ENCODE measurements around the gene COL21A1.

DNA sequence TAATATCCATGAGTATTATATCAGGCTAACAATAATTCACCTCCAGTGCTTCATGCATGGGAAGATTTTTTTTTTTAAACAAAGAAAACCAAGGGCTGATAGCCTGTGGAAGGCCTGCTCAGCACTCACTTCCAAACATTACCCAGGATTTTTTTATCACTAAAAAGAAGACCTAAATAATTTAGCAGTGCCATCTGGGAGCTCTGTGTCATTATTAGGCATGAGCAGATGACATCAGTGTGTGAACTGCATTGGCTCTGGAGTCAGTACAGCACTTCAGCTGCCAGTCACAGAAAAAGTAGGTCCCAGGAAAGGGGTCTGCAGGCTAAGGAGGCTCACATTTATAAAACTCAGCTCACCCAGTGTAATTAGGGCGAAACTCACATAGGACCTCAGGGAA, 94.8 kb downstream of the COL21A1 start:
- TF ChIP-seq POLR2AphosphoS5 (IDR thresholded peaks at IDR 0.05) (no peak), POLR2A (IDR thresholded peaks at IDR 0.05) (no peak)
- TF ChIP-seq, protein P1, sequence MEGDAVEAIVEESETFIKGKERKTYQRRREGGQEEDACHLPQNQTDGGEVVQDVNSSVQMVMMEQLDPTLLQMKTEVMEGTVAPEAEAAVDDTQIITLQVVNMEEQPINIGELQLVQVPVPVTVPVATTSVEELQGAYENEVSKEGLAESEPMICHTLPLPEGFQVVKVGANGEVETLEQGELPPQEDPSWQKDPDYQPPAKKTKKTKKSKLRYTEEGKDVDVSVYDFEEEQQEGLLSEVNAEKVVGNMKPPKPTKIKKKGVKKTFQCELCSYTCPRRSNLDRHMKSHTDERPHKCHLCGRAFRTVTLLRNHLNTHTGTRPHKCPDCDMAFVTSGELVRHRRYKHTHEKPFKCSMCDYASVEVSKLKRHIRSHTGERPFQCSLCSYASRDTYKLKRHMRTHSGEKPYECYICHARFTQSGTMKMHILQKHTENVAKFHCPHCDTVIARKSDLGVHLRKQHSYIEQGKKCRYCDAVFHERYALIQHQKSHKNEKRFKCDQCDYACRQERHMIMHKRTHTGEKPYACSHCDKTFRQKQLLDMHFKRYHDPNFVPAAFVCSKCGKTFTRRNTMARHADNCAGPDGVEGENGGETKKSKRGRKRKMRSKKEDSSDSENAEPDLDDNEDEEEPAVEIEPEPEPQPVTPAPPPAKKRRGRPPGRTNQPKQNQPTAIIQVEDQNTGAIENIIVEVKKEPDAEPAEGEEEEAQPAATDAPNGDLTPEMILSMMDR (IDR thresholded peaks at IDR 0.05): no peak

Data from breast epithelium (tissue), 3 donors.